ENCODE measurements around the gene GAB2. TPM values are rescaled to one million over a fixed set of nuclear protein-coding genes. Genes with fewer than 3 reads are reported as not detected.

The GAB2 gene
- polyA plus RNA-seq, 2 of the 4 experiments (the other 2 are of a cell fraction) = 2.8 to 4.7 TPM

DNA sequence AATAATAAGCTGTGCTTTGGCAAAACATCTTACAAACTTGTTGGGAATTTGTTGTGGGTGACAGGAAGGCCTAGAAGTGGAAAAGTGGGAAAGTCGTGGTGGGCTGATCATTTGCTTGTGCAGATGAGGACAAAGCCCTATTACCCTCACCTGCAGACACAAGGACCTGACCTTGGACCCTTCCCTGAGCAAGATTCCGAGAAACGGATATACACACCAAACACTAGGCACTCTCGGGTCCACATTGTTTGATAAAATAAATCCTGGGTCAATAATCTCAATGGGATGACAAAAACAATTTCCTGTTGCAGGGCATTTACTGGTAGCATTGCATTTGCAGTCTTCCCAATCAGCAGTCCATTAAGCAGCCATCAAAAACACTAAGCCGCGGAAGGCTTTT is 89.7 kb downstream of the GAB2 start:
- FAIRE-seq (no peak), ATAC-seq (no peak), DNase-seq (ENCODE audit: low read depth in 1 of 2, low spot score in 1 of 2) (no peak)
- H3K4me3 ChIP-seq = no peak overlapping the region
- TF ChIP-seq, protein P1, sequence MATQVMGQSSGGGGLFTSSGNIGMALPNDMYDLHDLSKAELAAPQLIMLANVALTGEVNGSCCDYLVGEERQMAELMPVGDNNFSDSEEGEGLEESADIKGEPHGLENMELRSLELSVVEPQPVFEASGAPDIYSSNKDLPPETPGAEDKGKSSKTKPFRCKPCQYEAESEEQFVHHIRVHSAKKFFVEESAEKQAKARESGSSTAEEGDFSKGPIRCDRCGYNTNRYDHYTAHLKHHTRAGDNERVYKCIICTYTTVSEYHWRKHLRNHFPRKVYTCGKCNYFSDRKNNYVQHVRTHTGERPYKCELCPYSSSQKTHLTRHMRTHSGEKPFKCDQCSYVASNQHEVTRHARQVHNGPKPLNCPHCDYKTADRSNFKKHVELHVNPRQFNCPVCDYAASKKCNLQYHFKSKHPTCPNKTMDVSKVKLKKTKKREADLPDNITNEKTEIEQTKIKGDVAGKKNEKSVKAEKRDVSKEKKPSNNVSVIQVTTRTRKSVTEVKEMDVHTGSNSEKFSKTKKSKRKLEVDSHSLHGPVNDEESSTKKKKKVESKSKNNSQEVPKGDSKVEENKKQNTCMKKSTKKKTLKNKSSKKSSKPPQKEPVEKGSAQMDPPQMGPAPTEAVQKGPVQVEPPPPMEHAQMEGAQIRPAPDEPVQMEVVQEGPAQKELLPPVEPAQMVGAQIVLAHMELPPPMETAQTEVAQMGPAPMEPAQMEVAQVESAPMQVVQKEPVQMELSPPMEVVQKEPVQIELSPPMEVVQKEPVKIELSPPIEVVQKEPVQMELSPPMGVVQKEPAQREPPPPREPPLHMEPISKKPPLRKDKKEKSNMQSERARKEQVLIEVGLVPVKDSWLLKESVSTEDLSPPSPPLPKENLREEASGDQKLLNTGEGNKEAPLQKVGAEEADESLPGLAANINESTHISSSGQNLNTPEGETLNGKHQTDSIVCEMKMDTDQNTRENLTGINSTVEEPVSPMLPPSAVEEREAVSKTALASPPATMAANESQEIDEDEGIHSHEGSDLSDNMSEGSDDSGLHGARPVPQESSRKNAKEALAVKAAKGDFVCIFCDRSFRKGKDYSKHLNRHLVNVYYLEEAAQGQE (IDR thresholded peaks at IDR 0.05) = no peak
- no peak for TF ChIP-seq FOSB (CRISPR knock-in tag; IDR thresholded peaks at IDR 0.05)
- H3K27ac ChIP-seq = no peak overlapping the region
- 69% methylated on average over 6 of the region's 6 CpGs for WGBS (ENCODE audit: missing lambda C conversion rate)
- POLR2A ChIA-PET = no interaction called here
- H3K4me2 ChIP-seq = no peak overlapping the region
- H3K9me3 ChIP-seq = no peaks in the 10 kb centered on the region
- CTCF ChIA-PET = interaction anchor here (1.1 kb wide), 1 partner anchor 9 kb away, joined by 3 read pairs; no protein-coding TSS in a partner anchor
- no peaks in the 10 kb centered on the region for H3K4me1 ChIP-seq

DNA sequence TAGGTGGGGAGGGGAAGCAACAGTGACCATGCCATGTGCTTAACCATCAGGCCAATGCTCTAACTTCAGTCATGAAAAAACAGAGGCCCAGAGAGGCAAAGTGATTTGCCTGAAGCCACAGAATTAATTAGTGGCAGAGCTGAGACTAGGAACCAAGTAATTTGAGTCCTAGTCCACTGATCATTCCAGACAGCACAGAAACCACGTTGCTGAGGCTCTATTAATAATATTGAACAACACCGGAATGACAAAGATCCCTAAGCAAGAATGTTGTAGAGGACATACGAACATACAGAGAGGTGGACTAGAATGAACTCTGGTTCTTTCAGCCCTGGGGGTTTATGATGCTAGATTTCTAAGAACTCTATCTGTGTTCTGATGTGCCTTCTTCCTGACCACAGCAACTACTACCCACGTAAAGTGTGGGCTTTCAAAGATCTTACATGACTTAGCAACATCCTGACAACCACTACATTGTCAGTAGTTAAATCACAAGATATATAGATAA is 92.3 kb downstream of the GAB2 start:
- CTCF ChIA-PET = no interaction called here
- FAIRE-seq = no peak
- no peak for ATAC-seq
- H3K4me1 ChIP-seq = no peaks in the 10 kb centered on the region
- TF ChIP-seq CHD4 (IDR thresholded peaks at IDR 0.05; ENCODE audit: borderline replicate concordance) (no peak), POLR2AphosphoS2 (conservative IDR thresholded peaks at IDR 0.05; ENCODE audit: low read length) (no peak), SMC3 (IDR thresholded peaks at IDR 0.05) (no peak), NFE2L2 (conservative IDR thresholded peaks at IDR 0.05; ENCODE audit: low read length) (no peak), ESRRA (IDR thresholded peaks at IDR 0.05; ENCODE audit: borderline replicate concordance, low read length) (no peak), KDM1A (IDR thresholded peaks at IDR 0.05; ENCODE audit: low read depth) (no peak), TFCP2L1 (CRISPR knock-in tag; IDR thresholded peaks at IDR 0.05) (no peak), RFX5 (IDR thresholded peaks at IDR 0.05) (no peak), EHF (CRISPR knock-in tag; IDR thresholded peaks at IDR 0.05) (no peak), ZFP36 (IDR thresholded peaks at IDR 0.05; ENCODE audit: borderline replicate concordance, partially characterized antibody) (no peak)
- POLR2A ChIA-PET = no interaction called here
- H3K4me3 ChIP-seq = no peak overlapping the region
- no peaks in the 10 kb centered on the region for H3K9me3 ChIP-seq
- no peak overlapping the region for H3K4me2 ChIP-seq
- no peak overlapping the region for H3K27ac ChIP-seq
- no peak for DNase-seq (ENCODE audit: low read depth in 1 of 2, low spot score in 1 of 2)
- 66% methylated on average over 4 of the region's 4 CpGs for WGBS (ENCODE audit: missing lambda C conversion rate)

- 77% methylated on average over 6 of the region's 6 CpGs for WGBS (ENCODE audit: missing lambda C conversion rate)
- no peak overlapping the region for H3K4me2 ChIP-seq
- POLR2A ChIA-PET = no interaction called here
- CTCF ChIA-PET = interaction anchor here (0.9 kb wide), 1 partner anchor 63 kb away, joined by 3 read pairs; no protein-coding TSS in a partner anchor
- H3K4me3 ChIP-seq = no peak overlapping the region
- FAIRE-seq (no peak), DNase-seq (ENCODE audit: low read depth in 1 of 2, low spot score in 1 of 2) (no peak), ATAC-seq (no peak)
- no peaks in the 10 kb centered on the region for H3K9me3 ChIP-seq
- no peak overlapping the region for H3K27ac ChIP-seq
- 0 out of 3 replicates have a peak, but pooled peaks cover 6% of the 10 kb centered on the region for H3K4me1 ChIP-seq
- TF ChIP-seq ATOH8 (CRISPR knock-in tag; IDR thresholded peaks at IDR 0.05; ENCODE audit: low read depth) = no peak
- TF ChIP-seq E2F6 (IDR thresholded peaks at IDR 0.05; ENCODE audit: borderline replicate concordance, low read depth) = no peak
- no peak for TF ChIP-seq MAFK (IDR thresholded peaks at IDR 0.05; ENCODE audit: partially characterized antibody)
- no peak for TF ChIP-seq HOXB5 (CRISPR knock-in tag; IDR thresholded peaks at IDR 0.05)
These were observed 94.3 kb downstream of the GAB2 start for GRCh38 chr11:78323363-78323762.
